HepG2 (cell line): Measurements from ENCODE around the gene AK3. TPM values are rescaled to one million over a fixed set of nuclear protein-coding genes. Genes with fewer than 3 reads are reported as not detected.

Experiments used
- GABPA ChIP-seq, 2 experiments: IDR thresholded peaks; 2 replicates each; pipeline ENCODE4 v1.6.1; 2011 to 2016; ENCODE audit warnings: low read depth in 2 of 2, low read length in 1 of 2, missing biosample characterization in 1 of 2, missing genetic modification characterization in 1 of 2
- KLF9 ChIP-seq: IDR thresholded peaks from 2 replicates; pipeline ENCODE4 v1.6.1; 2016; ENCODE audit warnings: low read depth
- NFE2L2 ChIP-seq: fragments of 150-350 bp; IDR thresholded peaks from 2 replicates; pipeline ENCODE4 v1.6.1; 2014; ENCODE audit warnings: low read length
- NRL ChIP-seq: sonication (generic); formaldehyde crosslinking; IDR thresholded peaks from 2 replicates; pipeline ENCODE4 v1.5.0; 2020; ENCODE audit warnings: missing genetic modification reagents, mild to moderate bottlenecking, moderate library complexity, borderline replicate concordance
- PHF5A ChIP-seq: IDR thresholded peaks from one replicate; pipeline ENCODE4 v1.6.1; 2018; ENCODE audit warnings: low read depth, missing genetic modification reagents; ENCODE audit not compliant: unreplicated experiment
- SNRNP70 ChIP-seq: fragments of 200-400 bp; formaldehyde crosslinking; IDR thresholded peaks from 2 replicates; pipeline ENCODE4 v1.6.1; 2017; ENCODE audit warnings: mild to moderate bottlenecking, low read depth, low read length, moderate library complexity
- SOX6 ChIP-seq, 2 experiments: fragments of 450-650 bp in 1 of 2; sonication (generic) in 1 of 2; formaldehyde crosslinking in 1 of 2; IDR thresholded peaks; 2 replicates each; pipeline versions ENCODE4 v1.4.0 to v1.6.1; 2017 to 2020; ENCODE audit warnings: antibody characterized with exemption in 1 of 2, mild to moderate bottlenecking in 1 of 2, missing genetic modification reagents in 1 of 2
- ZFX ChIP-seq: sonication (generic); formaldehyde crosslinking; IDR thresholded peaks from 2 replicates; pipeline ENCODE4 v1.4.0; 2020; ENCODE audit warnings: mild to moderate bottlenecking, low read depth, missing genetic modification reagents, moderate library complexity
- ZNF274 ChIP-seq: sonication (generic); formaldehyde crosslinking; IDR thresholded peaks from 2 replicates; pipeline ENCODE4 v1.5.1; 2020; ENCODE audit warnings: mild to moderate bottlenecking, missing genetic modification reagents
- ZNF30 ChIP-seq: sonication (generic); formaldehyde crosslinking; IDR thresholded peaks from 2 replicates; pipeline ENCODE4 v1.5.0; 2020; ENCODE audit warnings: mild to moderate bottlenecking, missing genetic modification reagents
- ZNF343 ChIP-seq: sonication (generic); formaldehyde crosslinking; IDR thresholded peaks from 2 replicates; pipeline ENCODE4 v1.4.0; 2020; ENCODE audit warnings: mild to moderate bottlenecking, missing genetic modification reagents
- ZNF678 ChIP-seq: sonication (generic); formaldehyde crosslinking; IDR thresholded peaks from 2 replicates; pipeline ENCODE4 v1.4.0; 2020; ENCODE audit warnings: mild to moderate bottlenecking, missing genetic modification reagents
- ZNF713 ChIP-seq: sonication (generic); formaldehyde crosslinking; IDR thresholded peaks from 2 replicates; pipeline ENCODE4 v1.4.0; 2020; ENCODE audit warnings: mild to moderate bottlenecking, missing genetic modification reagents
- ZNF891 ChIP-seq: sonication (generic); formaldehyde crosslinking; IDR thresholded peaks from 2 replicates; pipeline ENCODE4 v1.5.0; 2020; ENCODE audit warnings: mild to moderate bottlenecking, missing genetic modification reagents
- polyA plus RNA-seq, 8 experiments: library from polyadenylated mRNA; depleted of rRNA in 3 of 8; stranded (reverse) in 7 of 8; unstranded in 1 of 8; fragments of >200 nt; fragmentation: Illumina TruSeq in 4 of 8; extraction: Trizol in 4 of 8; gene quantifications; 2 replicates each; pipeline versions ENCODE4 v1.2.1 to v1.2.3, GENCODE V29; 2011 to 2016; ENCODE audit warnings: low read depth in 4 of 8, missing spikeins in 1 of 8, mixed read lengths in 1 of 8; ENCODE audit not compliant: insufficient read depth in 1 of 8
- total RNA-seq, 5 experiments: library from RNA; depleted of rRNA; stranded (reverse); fragments of >200 nt; fragmentation: Illumina TruSeq; extraction: Trizol; gene quantifications; 2 replicates each; pipeline ENCODE4 v1.2.3, GENCODE V29; 2016; ENCODE audit warnings: low read depth in 1 of 5
- TF ChIP-seq, protein P1 (sequence below): sonication (generic); formaldehyde crosslinking; IDR thresholded peaks from 2 replicates; pipeline ENCODE4 v1.4.0; 2020; ENCODE audit warnings: missing genetic modification reagents
- TF ChIP-seq, protein P2 (sequence below): sonication (generic); formaldehyde crosslinking; conservative IDR thresholded peaks from 2 replicates; pipeline ENCODE4 v1.8.0; 2022; ENCODE audit warnings: low read depth, missing genetic modification reagents
- TF ChIP-seq, protein P3 (sequence below): IDR thresholded peaks from 2 replicates; pipeline ENCODE4 v1.6.1; 2012; ENCODE audit warnings: low read depth, low read length, improper control_type of control experiment
- TF ChIP-seq, protein P4 (sequence below): sonication (generic); formaldehyde crosslinking; IDR thresholded peaks from 2 replicates; pipeline ENCODE4 v1.4.0; 2020; ENCODE audit warnings: missing genetic modification reagents
- TF ChIP-seq, protein P5 (sequence below): sonication (generic); formaldehyde crosslinking; conservative IDR thresholded peaks from 2 replicates; pipeline ENCODE4 v1.4.0; 2020; ENCODE audit warnings: missing genetic modification reagents
- TF ChIP-seq, protein P6 (sequence below): sonication (generic); formaldehyde crosslinking; IDR thresholded peaks from 2 replicates; pipeline ENCODE4 v1.5.0; 2020; ENCODE audit warnings: missing genetic modification reagents, mild to moderate bottlenecking, borderline replicate concordance

Gene AK3
- total and polyA plus RNA-seq, 2 of the 13 experiments (the other 11 are each of a cell fraction or from before 2014, with no cell fraction given): 76.8 to 109 TPM

DNA sequence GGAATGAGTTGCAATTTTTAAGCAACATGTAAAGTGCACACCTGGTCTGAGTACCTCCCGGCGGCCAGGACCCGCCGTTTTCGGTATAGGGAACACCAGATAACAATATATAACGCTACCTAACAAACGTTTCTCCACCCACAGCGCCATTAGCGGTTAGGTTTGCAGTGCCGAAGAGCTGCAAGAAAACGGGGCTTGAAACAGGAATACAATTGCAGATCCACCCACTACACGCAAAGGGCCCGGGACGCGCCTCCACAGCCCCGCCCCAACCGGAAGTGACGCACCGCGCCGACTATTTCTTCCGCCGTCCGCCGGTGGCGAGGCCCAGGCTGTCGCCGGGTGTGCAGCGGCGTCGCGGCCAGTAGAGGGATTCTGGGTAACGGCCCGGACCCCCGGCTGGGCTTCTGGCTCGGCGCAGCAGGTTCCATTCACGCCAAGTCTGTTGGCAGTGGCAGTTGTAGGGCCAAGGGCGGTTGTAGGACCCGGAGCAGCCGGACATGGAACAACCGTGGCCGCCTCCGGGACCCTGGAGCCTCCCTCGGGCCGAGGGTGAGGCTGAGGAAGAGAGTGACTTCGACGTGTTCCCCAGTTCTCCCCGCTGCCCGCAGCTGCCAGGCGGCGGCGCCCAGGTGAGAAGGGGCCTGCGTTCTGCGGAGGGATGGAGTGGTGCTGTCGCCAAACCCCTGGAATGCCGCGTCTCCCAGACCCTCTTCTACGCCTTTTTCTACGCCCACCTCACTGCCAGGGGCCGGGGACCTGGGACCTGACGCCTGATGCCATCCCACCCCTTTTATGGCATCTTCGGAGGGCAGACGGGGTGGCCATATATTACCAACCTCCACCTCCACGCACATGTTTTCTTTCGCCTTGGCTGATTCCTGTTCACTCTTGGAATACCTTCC, 61.5 kb downstream of the AK3 start, which contains the start of gene CDC37L1 (continued):
- TF ChIP-seq, protein P1, sequence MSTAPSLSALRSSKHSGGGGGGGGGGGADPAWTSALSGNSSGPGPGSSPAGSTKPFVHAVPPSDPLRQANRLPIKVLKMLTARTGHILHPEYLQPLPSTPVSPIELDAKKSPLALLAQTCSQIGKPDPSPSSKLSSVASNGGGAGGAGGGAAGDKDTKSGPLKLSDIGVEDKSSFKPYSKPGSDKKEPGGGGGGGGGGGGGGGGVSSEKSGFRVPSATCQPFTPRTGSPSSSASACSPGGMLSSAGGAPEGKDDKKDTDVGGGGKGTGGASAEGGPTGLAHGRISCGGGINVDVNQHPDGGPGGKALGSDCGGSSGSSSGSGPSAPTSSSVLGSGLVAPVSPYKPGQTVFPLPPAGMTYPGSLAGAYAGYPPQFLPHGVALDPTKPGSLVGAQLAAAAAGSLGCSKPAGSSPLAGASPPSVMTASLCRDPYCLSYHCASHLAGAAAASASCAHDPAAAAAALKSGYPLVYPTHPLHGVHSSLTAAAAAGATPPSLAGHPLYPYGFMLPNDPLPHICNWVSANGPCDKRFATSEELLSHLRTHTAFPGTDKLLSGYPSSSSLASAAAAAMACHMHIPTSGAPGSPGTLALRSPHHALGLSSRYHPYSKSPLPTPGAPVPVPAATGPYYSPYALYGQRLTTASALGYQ (CRISPR knock-in tag): peak; percentile 22; the same call in 1 of the 2 replicates
- TF ChIP-seq ZNF678 (CRISPR knock-in tag) (no peak), SNRNP70 (no peak), KLF9 (CRISPR knock-in tag) (no peak), ZNF343 (CRISPR knock-in tag) (peak; percentile 88; the same call in 1 of the 2 replicates), GABPA (IDR thresholded peaks at IDR 0.05; ENCODE audit: low read depth, low read length) (peak; percentile 92), GABPA (CRISPR knock-in tag; IDR thresholded peaks at IDR 0.05; ENCODE audit: low read depth) (peak; percentile 96), ZNF891 (CRISPR knock-in tag) (peak; percentile 20; the same call in 1 of the 2 replicates), PHF5A (CRISPR knock-in tag) (peak; percentile 57), NFE2L2 (no peak), NRL (CRISPR knock-in tag) (peak; percentile 75), ZNF713 (no peak), ZNF274 (CRISPR knock-in tag) (peak; percentile 93; the same call in 1 of the 2 replicates), ZFX (CRISPR knock-in tag) (peak; percentile 95), ZNF30 (CRISPR knock-in tag) (no peak; the same call in 1 of the 2 replicates), SOX6 (IDR thresholded peaks at IDR 0.05) (no peak), SOX6 (CRISPR knock-in tag; IDR thresholded peaks at IDR 0.05) (peak; percentile 72)
- TF ChIP-seq, protein P2, sequence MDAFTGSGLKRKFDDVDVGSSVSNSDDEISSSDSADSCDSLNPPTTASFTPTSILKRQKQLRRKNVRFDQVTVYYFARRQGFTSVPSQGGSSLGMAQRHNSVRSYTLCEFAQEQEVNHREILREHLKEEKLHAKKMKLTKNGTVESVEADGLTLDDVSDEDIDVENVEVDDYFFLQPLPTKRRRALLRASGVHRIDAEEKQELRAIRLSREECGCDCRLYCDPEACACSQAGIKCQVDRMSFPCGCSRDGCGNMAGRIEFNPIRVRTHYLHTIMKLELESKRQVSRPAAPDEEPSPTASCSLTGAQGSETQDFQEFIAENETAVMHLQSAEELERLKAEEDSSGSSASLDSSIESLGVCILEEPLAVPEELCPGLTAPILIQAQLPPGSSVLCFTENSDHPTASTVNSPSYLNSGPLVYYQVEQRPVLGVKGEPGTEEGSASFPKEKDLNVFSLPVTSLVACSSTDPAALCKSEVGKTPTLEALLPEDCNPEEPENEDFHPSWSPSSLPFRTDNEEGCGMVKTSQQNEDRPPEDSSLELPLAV (CRISPR knock-in tag): no peak
- TF ChIP-seq, protein P3, sequence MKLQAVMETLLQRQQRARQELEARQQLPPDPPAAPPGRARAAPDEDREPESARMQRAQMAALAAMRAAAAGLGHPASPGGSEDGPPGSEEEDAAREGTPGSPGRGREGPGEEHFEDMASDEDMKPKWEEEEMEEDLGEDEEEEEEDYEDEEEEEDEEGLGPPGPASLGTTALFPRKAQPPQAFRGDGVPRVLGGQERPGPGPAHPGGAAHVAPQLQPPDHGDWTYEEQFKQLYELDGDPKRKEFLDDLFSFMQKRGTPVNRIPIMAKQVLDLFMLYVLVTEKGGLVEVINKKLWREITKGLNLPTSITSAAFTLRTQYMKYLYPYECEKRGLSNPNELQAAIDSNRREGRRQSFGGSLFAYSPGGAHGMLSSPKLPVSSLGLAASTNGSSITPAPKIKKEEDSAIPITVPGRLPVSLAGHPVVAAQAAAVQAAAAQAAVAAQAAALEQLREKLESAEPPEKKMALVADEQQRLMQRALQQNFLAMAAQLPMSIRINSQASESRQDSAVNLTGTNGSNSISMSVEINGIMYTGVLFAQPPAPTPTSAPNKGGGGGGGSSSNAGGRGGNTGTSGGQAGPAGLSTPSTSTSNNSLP: no peak; the same call in 1 of the 2 replicates
- TF ChIP-seq, protein P4, sequence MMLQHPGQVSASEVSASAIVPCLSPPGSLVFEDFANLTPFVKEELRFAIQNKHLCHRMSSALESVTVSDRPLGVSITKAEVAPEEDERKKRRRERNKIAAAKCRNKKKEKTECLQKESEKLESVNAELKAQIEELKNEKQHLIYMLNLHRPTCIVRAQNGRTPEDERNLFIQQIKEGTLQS (CRISPR knock-in tag): no peak
- TF ChIP-seq, protein P5, sequence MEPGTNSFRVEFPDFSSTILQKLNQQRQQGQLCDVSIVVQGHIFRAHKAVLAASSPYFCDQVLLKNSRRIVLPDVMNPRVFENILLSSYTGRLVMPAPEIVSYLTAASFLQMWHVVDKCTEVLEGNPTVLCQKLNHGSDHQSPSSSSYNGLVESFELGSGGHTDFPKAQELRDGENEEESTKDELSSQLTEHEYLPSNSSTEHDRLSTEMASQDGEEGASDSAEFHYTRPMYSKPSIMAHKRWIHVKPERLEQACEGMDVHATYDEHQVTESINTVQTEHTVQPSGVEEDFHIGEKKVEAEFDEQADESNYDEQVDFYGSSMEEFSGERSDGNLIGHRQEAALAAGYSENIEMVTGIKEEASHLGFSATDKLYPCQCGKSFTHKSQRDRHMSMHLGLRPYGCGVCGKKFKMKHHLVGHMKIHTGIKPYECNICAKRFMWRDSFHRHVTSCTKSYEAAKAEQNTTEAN (CRISPR knock-in tag): peak; percentile 85
- TF ChIP-seq, protein P6, sequence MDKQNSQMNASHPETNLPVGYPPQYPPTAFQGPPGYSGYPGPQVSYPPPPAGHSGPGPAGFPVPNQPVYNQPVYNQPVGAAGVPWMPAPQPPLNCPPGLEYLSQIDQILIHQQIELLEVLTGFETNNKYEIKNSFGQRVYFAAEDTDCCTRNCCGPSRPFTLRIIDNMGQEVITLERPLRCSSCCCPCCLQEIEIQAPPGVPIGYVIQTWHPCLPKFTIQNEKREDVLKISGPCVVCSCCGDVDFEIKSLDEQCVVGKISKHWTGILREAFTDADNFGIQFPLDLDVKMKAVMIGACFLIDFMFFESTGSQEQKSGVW (CRISPR knock-in tag): 0 out of 2 replicates have a peak, but pooled peaks have one; percentile 66
